GM19099 (cell line): ENCODE measurements around the gene NUP210L.

Source experiments
- POLR2A ChIP-seq: IDR thresholded peaks from 3 replicates; pipeline ENCODE4 v1.6.1; 2011; ENCODE audit warnings: low read depth; ENCODE audit not compliant: insufficient read length; ENCODE audit errors: extremely low read depth

Gene NUP210L

DNA sequence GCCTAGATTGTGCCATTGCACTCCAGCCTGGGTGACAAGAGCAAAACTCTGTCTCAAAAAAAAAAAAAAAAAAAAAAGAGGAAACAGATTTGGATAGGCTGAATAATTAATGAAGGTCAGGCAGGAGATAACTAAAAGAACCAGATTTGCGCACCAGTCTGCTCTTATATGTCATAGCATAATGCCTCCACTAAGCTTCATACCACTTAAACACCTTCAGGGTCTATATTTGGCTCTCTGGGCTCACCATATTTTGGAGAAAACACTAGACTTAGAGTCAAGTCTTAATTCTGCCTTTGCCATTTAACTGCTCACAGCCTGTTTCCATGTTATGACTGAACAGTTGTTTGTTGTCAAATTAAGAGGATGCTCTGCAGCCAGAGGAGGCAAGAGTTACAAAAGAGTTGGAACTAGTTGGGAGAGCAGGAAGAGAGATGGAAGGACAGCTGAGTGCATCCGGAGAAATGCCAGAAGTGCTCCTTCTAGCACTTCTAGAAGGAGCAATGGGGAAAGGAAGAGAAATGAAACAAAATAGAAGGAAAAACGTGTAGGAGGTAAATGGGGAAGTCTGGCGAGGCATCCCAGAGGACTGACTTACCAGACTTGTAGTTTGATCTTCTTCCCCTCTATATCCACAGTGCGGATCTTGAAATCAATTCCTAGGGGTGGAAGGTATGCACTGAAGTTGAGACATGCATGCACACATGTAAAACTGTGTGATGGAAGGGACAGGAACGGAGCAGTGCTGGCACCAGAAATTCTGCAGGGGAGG is 170.6 kb downstream of the NUP210L start:
- no peak for TF ChIP-seq POLR2A

DNA sequence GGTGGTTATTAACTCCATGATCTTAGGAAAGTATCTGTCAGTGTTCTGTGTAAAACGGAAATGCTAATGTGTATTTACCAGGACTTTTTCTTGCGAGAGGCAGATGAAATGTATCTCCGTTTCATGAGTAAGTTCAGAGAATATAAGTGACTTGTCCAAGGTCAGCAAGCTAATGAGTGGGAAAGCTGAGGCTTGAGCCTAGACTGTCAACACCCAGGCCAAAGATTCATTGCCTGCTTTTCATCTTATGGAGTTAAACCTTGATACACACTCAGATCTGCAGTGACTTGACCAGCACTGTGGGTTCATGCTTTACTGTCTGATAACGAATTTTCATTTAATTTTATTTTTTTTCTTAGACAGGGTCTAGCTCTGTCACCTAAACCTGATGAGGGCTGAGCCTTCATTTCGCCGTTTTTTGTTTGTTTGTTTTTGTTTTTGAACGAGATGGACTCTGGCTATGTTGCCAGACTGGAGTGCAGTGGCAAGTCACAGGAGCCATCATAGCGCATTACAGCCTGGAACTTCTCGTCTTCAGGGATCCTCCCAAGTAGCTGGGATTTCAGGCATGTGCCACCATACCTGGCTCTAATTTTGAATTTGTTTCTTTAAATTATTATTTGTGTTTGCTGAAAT is 176.5 kb downstream of the NUP210L start:
- TF ChIP-seq POLR2A: no peak

DNA sequence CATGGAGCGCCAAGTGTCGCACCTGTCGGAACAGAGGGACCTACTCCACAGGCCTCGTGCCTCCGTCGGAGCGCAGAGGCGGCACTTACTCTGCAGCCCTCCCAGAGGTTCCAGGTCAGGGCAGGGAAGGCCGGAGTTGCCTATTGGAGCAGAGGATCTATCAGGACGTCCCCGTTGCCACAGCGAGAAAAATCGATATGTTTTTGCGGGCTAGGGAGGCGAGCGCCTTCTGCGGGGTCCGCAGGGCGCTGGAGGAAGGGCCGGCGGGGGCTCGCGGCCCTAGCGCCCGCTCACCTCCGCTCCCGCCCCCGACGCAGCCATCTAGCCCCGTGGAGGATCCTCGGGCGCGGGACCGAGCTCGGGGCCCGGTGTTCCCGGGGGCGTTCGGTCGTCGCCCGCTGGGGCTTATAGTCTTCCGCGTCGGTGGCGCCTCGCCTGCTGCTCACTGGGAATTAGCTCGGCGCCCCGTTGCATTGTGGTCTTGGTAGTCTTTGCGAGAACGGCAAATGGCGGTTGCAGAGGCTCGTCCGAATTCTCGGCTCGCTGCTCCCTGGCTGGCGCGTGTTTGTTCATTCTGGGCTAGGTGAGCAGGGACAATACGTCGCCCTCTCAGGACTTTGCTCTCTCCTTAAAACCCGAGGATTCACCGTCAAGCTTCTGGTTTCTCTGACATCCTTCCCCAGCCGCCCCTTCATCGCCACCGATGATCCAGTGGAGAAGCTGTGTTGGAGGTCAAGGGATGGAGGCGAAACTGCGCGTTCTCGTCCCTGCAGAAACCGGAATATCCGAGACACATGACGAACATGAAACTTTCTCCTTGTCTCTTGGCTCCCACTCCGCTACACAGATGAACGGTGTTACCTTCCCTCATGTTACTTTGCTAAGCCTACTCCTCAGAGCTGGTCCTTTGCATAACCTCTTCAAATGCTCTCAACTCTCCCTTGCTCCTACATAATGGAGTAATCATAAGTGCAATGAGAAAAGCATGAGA is 177.3 kb downstream of the NUP210L start, which contains the start of gene JTB:
Gene JTB, minus strand, starts transcription at position 425 of the 991 bp plus-strand sequence. Its CDS starts 422 bp downstream, at position 3.
- peak; percentile 94 for TF ChIP-seq POLR2A

DNA sequence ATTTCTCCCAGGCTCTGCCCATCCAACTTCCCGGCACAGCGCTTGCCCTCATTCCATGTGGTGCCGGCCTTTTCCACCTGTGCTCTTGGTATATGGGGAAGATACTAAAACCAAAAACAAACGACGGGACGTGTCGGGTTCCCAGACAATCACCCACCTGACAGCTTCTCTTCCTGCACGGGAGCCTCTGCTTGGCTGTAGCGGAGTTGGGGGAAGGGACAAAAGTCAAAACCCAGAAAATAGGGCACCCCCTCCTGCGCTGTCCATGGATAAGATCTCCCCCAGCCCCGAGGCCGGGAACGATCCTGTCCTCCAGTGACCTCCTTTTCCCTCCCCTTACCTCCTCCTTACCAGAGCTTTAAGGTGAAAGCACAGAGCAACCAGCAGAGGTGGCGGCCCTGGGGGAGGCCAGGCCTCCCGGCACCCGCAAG is 178.0 kb downstream of the NUP210L start:
- TF ChIP-seq POLR2A: no peak

DNA sequence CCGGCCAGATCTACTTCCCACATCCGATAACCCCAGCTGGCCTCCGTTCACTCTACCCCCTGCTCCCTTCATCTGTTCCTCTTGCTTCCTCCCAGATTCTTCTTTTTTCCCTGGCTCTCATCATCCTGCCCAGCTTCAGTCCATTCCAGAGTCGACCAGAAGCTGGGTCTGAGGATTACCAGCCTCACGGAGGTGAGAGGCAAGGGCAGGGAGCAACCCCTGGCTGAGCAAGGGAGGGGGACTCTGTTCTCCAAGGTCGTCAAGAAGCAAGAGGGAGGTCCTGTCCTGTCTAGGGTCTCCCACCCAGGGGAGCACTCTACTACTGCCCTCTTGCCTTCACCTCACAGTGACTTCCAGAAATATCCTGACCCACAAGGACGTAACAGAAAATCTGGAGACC is 181.3 kb downstream of the NUP210L start:
- TF ChIP-seq POLR2A: no peak

DNA sequence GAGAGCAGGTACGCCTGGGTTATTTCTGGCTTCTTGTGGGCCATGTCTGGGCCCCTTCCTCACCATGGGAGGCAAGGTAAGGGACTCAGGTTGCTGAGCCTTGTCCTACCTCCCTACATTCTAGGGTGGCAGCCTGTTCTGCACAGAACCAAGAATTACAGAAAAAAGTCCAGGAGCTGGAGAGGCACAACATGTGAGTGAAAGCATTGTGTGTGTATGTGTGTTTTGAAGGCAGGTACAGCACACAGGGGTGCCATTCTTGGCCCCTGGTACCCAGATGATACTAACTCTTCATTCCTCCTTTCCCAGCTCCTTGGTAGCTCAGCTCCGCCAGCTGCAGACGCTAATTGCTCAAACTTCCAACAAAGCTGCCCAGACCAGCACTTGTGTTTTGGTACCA is 181.8 kb downstream of the NUP210L start:
- no peak for TF ChIP-seq POLR2A

DNA sequence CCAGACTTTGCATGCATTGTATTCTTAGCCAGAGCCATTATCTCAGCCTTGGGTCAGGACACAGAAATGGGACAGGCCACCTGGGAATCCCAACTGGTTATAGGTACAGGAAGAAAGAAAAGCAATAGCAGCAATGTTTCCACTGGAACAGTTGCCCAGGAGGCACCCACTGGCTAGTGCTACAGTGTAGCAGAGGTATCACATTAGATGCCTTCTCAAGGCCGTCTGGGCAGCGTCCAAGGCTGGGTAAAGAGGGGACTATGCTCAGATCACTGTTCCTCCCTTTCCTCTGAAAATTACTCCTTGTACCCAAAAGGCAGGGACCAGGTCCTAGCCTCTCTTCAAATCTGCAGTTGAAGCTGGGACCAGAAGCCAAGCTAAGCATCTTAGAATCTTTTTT is 184.5 kb downstream of the NUP210L start:
- no peak for TF ChIP-seq POLR2A

DNA sequence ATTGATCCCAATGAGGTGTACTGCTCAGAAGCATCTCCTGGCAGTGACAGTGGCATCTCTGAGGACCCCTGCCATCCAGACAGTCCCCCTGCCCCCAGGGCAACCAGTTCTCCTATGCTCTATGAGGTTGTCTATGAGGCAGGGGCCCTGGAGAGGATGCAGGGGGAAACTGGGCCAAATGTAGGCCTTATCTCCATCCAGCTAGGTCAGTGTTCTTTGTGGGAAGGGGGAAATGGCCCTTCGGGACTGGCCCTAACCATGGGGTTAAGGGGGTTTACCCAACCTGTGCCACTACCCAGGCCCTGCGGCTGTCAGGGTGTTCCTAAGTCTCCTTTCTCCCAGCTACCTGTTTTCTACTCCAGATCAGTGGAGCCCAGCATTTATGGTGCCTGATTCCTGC is 185.9 kb downstream of the NUP210L start:
- TF ChIP-seq POLR2A: no peak

DNA sequence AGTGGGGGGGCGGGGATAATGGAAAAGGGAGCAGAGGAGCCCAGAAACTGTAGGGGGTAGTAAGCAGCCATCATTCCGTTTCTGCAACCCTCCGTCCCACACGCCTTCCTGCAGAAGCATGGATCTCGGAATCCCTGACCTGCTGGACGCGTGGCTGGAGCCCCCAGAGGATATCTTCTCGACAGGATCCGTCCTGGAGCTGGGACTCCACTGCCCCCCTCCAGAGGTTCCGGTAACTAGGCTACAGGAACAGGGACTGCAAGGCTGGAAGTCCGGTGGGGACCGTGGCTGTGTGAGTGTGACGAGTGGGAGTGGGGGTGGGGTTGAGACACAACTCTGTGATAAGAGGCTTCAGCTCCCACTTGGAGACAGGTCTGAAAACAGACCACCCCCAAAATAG is 186.5 kb downstream of the NUP210L start:
- no peak for TF ChIP-seq POLR2A

DNA sequence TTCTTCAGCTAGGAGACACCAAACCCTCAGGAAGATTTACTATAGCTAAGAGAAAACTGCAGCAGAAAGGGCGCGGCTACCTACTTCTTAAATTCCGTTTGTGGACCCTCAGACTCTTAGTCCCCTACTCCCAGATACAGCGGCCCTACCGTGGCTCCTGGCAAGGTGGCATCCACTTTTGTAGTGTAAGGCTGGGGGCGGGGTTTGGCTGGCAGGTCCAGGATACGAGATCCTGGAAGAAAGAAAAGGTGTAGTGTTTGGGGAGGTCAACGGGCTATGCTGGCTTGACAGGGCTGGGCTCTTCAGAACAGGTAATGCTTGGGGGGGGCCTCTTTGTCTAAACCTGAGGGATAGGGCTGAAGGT is 186.9 kb downstream of the NUP210L start:
- no peak for TF ChIP-seq POLR2A

DNA sequence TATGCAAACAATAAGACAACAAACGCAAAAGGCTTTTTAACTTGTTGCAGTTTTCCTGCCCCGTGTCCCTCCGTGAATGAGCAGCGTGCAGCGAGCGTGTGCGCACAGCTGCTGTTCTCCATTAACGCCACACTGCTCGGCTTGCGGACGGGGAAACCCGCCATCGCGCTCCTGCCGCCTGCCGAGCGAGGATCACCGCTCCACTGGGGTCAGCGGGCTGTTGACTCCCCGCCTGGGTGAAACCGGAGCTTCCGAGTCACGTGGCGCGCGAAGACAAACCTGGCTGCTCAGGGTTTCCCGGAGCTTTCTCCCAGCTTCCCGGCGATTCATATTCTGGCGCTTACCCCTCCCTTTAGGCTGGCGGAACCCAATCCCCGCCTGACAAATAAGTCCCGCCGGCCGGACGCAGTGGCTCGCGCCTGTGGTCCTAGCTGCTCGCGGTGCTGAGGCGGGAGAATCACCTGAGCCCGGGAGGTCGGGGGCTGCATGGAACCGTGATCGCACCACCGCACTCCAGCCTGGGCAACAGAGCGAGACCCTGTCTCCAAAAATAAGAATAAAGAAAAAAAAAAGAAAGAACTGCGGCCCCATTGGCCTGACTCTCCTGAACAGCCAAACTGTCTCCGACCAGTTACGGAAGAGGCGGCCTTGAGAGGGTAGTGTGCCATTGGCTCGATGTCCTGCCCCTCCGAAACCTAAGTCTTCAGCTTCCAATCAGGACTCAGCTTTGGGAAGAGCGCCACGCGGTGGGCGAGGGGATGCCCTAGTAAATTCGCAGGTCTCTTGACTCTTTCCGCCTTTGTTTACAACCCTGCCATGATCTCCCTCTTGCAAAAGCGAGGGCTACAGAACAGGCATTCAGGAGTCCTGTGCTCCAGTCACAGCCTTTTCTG is 187.5 kb downstream of the NUP210L start, which contains the start of gene CREB3L4:
Gene CREB3L4, plus strand, starts transcription at position 796 of the 893 bp plus-strand sequence. CDS start 624 bp downstream, outside the sequence.
- TF ChIP-seq POLR2A: peak; percentile 77

DNA sequence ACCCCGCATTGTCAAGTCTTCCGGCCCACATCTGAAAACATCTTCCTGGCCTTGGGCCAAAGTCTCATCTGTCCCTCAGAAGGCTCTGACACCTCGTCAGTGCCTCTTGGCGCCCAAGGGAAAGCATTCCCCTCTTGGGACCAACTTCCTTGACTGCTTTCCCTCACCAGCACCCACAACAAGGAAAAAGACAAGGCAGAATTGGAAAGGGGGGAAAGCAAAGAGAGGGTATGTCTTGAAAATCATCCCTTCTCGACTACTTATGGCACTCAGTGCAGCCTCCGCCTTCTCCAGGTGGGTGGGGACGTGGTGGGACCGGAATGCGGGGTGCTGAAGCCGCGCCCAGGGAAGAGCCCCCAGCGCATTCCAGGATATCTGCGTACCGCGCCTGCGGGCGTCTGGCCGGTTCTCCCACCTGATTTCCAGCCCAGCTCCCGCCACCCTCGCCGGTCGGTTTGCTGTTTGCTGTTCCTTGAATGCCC is 191.0 kb downstream of the NUP210L start:
- no peak for TF ChIP-seq POLR2A

DNA sequence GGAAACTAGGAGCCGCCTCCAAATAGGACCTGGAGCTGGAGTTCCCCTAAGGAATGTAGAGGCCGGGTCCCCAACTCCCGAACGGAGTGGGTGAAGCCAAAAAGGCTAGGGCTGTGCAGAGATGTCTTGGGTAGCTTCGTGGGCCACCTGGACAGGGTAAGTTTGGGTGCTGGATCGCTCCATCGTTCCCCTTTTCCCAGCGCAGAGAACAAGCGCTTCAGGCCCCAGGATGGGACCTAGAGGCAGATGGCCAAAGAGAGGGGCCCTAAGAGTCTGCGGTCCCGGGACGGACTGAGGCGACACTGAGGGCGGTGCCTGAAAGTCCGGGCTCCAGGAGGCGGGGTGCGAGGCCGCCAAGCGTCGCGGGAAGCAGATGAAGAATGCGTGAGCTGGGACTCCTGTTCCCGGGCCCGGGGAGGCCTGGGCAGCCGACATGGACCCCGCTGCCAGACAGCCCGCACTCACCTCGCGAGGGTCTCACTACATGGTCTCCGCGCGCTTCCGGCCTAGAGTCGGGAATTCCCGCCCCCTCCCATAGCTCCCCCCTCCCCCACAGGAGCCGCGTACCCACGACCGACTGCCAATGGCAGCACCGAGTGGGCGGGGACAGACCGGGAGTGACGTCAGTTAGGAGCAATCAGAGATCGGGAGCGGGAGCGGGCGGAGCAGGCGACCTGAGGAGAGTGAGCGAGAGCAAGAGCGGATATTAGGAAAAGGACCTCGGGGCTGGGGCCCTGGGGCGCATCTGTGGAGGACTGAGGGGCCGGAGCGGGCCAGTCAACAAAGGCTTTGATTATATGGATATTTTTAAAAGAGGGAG is 191.6 kb downstream of the NUP210L start, which contains the start of gene SLC39A1:
Gene SLC39A1, minus strand, starts transcription at position 508 of the 820 bp plus-strand sequence. CDS start 822 bp downstream, outside the sequence.
- peak; percentile 82 for TF ChIP-seq POLR2A
